Muscle layer of colon (tissue), 2 donors: ENCODE data around the gene HSD11B2.
A peak's percentile ranks its signal among the peaks of the same experiment; 100 is the strongest.

ENCODE experiments used
- H3K27ac ChIP-seq: one replicate; pipeline ENCODE4 v1.7.0; 2013; ENCODE audit warnings: low read depth, mild to moderate bottlenecking, low read length, moderate library complexity
- H3K27me3 ChIP-seq, 2 donors: one replicate each; pipeline ENCODE4 v1.7.0; 2013; ENCODE audit warnings: low read length in 2 of 2, mild to moderate bottlenecking in 2 of 2; ENCODE audit not compliant: insufficient read depth in 2 of 2, control insufficient read depth in 1 of 2
- H3K36me3 ChIP-seq: one replicate; pipeline ENCODE4 v1.7.0; 2013; ENCODE audit warnings: mild to moderate bottlenecking, low read length; ENCODE audit not compliant: insufficient read depth
- H3K4me1 ChIP-seq: one replicate; pipeline ENCODE4 v1.7.0; 2013; ENCODE audit warnings: mild to moderate bottlenecking, low read length; ENCODE audit not compliant: insufficient read depth
- H3K4me3 ChIP-seq, 2 donors: one replicate each; pipeline ENCODE4 v1.7.0; 2013; ENCODE audit warnings: low read length in 2 of 2, low read depth in 1 of 2, mild to moderate bottlenecking in 1 of 2, moderate library complexity in 1 of 2
- H3K9ac ChIP-seq: one replicate; pipeline ENCODE4 v1.7.0; 2013; ENCODE audit warnings: low read length
- H3K9me3 ChIP-seq: one replicate; pipeline ENCODE4 v1.7.0; 2013; ENCODE audit warnings: mild to moderate bottlenecking, low read length
- donor health status: abdominal sarcoma.
- donor health status: Adenocarcinoma of cecum.

Gene HSD11B2

GRCh38 chr16:67421030-67421429 lies 9.9 kb upstream of the HSD11B2 start:
- Histone ChIP-seq H3K27ac (no peak overlapping the region), H3K27me3 (peaks cover 0 to 5% of the 10 kb centered on the region in 2 donors), H3K9me3 (no peaks in the 10 kb centered on the region), H3K4me3 (no peak overlapping the region), H3K9ac (no peak overlapping the region), H3K36me3 (no peaks in the 10 kb centered on the region), H3K4me1 (peaks cover 6% of the 10 kb centered on the region)

GRCh38 chr16:67423015-67423414 lies 7.9 kb upstream of the HSD11B2 start:
- H3K4me3 ChIP-seq = no peak overlapping the region
- no peaks in the 10 kb centered on the region for H3K36me3 ChIP-seq
- H3K9me3 ChIP-seq = no peaks in the 10 kb centered on the region
- no peak overlapping the region for H3K9ac ChIP-seq
- no peaks in the 10 kb centered on the region for H3K4me1 ChIP-seq
- H3K27ac ChIP-seq = no peak overlapping the region
- H3K27me3 ChIP-seq = peaks cover 0 to 5% of the 10 kb centered on the region in 2 donors

- Histone ChIP-seq H3K9ac (no peak overlapping the region), H3K27ac (no peak overlapping the region), H3K4me3 (no peak overlapping the region), H3K27me3 (peaks cover 0 to 5% of the 10 kb centered on the region in 2 donors), H3K36me3 (no peaks in the 10 kb centered on the region), H3K4me1 (peaks cover 5% of the 10 kb centered on the region), H3K9me3 (no peaks in the 10 kb centered on the region)
These were observed 7.2 kb upstream of the HSD11B2 start for GRCh38 chr16:67423611-67424260.

GRCh38 chr16:67424261-67424615 lies 6.7 kb upstream of the HSD11B2 start:
- Histone ChIP-seq H3K27me3 (peaks cover 0 to 5% of the 10 kb centered on the region in 2 donors), H3K4me3 (no peak overlapping the region), H3K27ac (no peak overlapping the region), H3K4me1 (peaks cover 5% of the 10 kb centered on the region), H3K9ac (no peak overlapping the region), H3K36me3 (no peaks in the 10 kb centered on the region), H3K9me3 (no peaks in the 10 kb centered on the region)

GRCh38 chr16:67425061-67425460 lies 5.9 kb upstream of the HSD11B2 start:
- Histone ChIP-seq H3K27ac (no peak overlapping the region), H3K9me3 (no peaks in the 10 kb centered on the region), H3K36me3 (no peaks in the 10 kb centered on the region), H3K4me1 (peaks cover 5% of the 10 kb centered on the region), H3K27me3 (peaks cover 0 to 6% of the 10 kb centered on the region in 2 donors), H3K9ac (no peak overlapping the region), H3K4me3 (no peak overlapping the region)

GRCh38 chr16:67425580-67425979 lies 5.3 kb upstream of the HSD11B2 start:
- Histone ChIP-seq H3K4me3 (no peak overlapping the region), H3K27me3 (peaks cover 0 to 12% of the 10 kb centered on the region in 2 donors), H3K36me3 (no peaks in the 10 kb centered on the region), H3K9ac (no peak overlapping the region), H3K4me1 (peaks cover 9% of the 10 kb centered on the region), H3K9me3 (no peaks in the 10 kb centered on the region), H3K27ac (no peak overlapping the region)

GRCh38 chr16:67426022-67426421 lies 4.9 kb upstream of the HSD11B2 start:
- H3K9me3 ChIP-seq = no peaks in the 10 kb centered on the region
- no peak overlapping the region for H3K9ac ChIP-seq
- H3K4me3 ChIP-seq = no peak overlapping the region
- H3K27me3 ChIP-seq = peaks cover 0 to 12% of the 10 kb centered on the region in 2 donors
- peaks cover 9% of the 10 kb centered on the region for H3K4me1 ChIP-seq
- H3K36me3 ChIP-seq = no peaks in the 10 kb centered on the region
- H3K27ac ChIP-seq = no peak overlapping the region

- H3K4me1 ChIP-seq = peaks cover 15% of the 10 kb centered on the region
- H3K4me3 ChIP-seq = no peak overlapping the region
- H3K27ac ChIP-seq = no peak overlapping the region
- H3K9ac ChIP-seq = no peak overlapping the region
- no peaks in the 10 kb centered on the region for H3K9me3 ChIP-seq
- H3K36me3 ChIP-seq = no peaks in the 10 kb centered on the region
- H3K27me3 ChIP-seq = peaks cover 0 to 12% of the 10 kb centered on the region in 2 donors
These were observed 4.0 kb upstream of the HSD11B2 start for GRCh38 chr16:67426950-67427349.

- Histone ChIP-seq H3K27ac (no peak overlapping the region), H3K27me3 (peaks cover 0 to 12% of the 10 kb centered on the region in 2 donors), H3K36me3 (no peaks in the 10 kb centered on the region), H3K4me1 (peaks cover 15% of the 10 kb centered on the region), H3K4me3 (no peak overlapping the region), H3K9ac (no peak overlapping the region), H3K9me3 (no peaks in the 10 kb centered on the region)
These were observed 2.7 kb upstream of the HSD11B2 start for GRCh38 chr16:67428146-67428731.

- Histone ChIP-seq H3K36me3 (no peaks in the 10 kb centered on the region), H3K9me3 (no peaks in the 10 kb centered on the region), H3K4me3 (no peak overlapping the region), H3K9ac (no peak overlapping the region), H3K27ac (no peak overlapping the region), H3K27me3 (peaks cover 0 to 12% of the 10 kb centered on the region in 2 donors), H3K4me1 (peaks cover 15% of the 10 kb centered on the region)
These were observed 1.7 kb upstream of the HSD11B2 start for GRCh38 chr16:67429053-67429798.

GRCh38 chr16:67429799-67430503 lies 970 bp upstream of the HSD11B2 start:
- Histone ChIP-seq H3K9ac (no peak overlapping the region), H3K4me1 (peaks cover 15% of the 10 kb centered on the region)

More at GRCh38 chr16:67429799-67430503, 970 bp upstream of the HSD11B2 start:
- Histone ChIP-seq H3K9me3 (no peaks in the 10 kb centered on the region), H3K36me3 (no peaks in the 10 kb centered on the region), H3K27me3 (peaks cover 0 to 12% of the 10 kb centered on the region in 2 donors), H3K27ac (no peak overlapping the region), H3K4me3 (peak overlapping the region; percentile 41)
